ENCODE measurements around the gene RPS17.
"Not testable (repeated sequence)": the region's sequence is repeated elsewhere in the genome, so short reads cannot be mapped to it uniquely, and the experiment has no call there.

Gene RPS17

DNA sequence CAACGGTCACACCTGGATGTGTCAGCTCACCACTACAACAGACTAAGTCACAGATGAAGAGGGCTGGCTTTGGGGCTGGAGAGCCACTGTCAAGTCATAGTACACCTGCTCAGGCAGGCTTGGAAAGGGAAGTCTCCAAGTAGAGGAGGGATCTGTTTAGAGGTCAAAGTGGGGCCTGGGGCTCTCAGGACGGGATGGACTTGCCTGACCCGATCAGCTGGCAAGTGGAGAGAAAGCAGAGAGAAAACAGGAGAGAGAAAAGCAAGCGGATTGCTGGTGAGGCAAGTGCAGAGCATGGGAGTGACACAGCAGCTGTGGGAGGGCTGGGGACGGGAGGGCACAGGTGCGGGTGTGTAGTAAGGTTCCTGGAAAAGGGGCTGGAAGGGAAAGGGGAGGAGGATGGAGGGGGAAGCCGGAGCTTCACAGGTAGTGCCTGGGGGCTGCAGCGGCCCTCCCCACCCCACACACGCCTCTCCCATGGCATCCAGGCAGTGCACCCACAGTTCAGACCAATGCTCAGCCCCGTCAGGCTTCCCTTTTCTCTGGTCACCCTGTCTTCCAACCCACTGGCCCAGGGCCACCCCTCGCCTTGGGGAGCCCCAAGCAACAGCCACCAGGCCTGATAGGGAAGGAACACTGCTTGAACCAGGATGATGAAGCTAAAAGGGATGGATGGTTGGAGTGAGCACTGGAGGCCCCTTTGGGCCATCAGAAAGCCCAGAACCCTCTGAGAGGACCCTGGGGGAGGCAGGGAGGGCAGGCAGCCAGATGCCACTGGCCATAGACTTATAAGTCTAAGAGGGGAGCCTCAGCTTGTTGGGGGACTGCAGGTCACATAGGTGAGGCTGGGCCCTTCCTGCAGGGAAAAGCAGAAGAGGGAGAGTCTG, 8.5 kb downstream of the RPS17 start:
- in situ Hi-C loops (cut with HindIII; ENCODE audit: low pct_ligation_motif_present, low pct_unique_long_range_greater_than_20kb, low sequenced_read_pairs), result no loop called here
- DNase-seq, result no peak

GRCh38 chr15:82530606-82531379, 9.5 kb downstream of the RPS17 start:
- in situ Hi-C loops (cut with HindIII; ENCODE audit: low pct_ligation_motif_present, low pct_unique_long_range_greater_than_20kb, low sequenced_read_pairs), result no loop called here
- DNase-seq, result peak; percentile 62

DNA sequence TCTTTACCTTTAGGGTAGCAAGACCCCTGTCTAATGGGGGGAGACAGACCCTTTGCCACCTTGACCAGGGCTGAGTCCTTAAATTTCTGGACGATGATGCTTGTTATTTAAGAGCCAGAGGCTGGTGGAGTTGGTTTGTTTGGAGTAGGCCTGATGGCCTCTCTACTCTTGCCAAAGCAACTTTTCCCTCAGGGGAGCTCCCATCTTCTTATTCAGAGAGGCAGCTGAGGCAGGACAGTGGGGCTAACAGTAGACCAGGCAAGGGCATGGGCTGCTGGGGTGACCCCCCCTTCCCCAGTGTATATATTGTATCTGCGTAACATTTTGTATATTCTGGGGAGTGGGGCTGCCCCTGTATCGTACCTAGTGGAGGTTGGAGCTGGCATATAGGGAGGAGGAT, 10.3 kb downstream of the RPS17 start:
- in situ Hi-C loops (cut with HindIII; ENCODE audit: low pct_ligation_motif_present, low pct_unique_long_range_greater_than_20kb, low sequenced_read_pairs), result no loop called here

DNA sequence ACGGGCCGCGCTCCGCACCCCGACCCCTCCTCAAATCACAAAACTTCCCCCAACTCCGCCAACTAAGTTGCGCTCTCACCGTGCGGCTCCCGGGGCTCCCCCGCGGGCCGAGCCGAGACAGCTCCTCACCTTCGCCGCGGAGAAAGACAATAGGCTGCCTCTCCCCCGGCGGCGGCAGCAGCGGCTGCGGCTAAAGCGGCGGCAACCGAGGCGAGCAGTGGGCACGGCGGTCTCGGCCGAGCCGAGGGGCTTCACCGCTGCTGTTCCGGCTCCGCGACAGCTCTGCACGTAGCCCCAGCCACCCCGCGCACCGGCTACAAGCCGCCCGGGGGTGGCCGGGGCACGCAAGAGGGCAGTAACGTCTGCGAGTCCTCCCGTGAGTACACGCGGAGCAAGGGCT, 26.7 kb downstream of the RPS17 start:
- in situ Hi-C loops (cut with HindIII; ENCODE audit: low pct_ligation_motif_present, low pct_unique_long_range_greater_than_20kb, low sequenced_read_pairs); DNase-seq: not testable (repeated sequence)

More for the DNA sequence above, 10.3 kb downstream of the RPS17 start:
- DNase-seq, result no peak

GRCh38 chr15:82507693-82508092, 32.6 kb downstream of the RPS17 start:
- DNase-seq, result not testable (repeated sequence)

DNA sequence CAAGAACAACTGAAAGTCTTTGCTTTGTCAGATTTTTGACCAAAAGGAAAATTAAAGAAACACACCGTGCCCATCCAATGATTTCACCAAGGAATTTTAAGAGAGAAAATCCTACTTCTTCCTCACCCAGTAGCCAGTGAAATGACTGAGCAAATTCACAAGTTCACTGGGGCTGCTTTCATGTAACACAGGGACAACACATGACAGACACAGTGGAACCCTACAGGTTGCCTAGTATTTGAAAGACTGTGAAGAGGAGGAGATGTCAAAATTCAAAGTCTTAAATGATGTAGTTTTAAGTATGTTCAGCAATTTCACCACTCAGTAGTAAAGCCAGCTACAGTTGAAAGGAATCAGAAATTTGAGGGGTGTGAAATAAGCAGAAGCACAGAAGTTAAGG, 33.2 kb downstream of the RPS17 start:
- in situ Hi-C loops (cut with HindIII; ENCODE audit: low pct_ligation_motif_present, low pct_unique_long_range_greater_than_20kb, low sequenced_read_pairs), result not testable (repeated sequence)

More at GRCh38 chr15:82507693-82508092, 32.6 kb downstream of the RPS17 start:
- in situ Hi-C loops (cut with HindIII; ENCODE audit: low pct_ligation_motif_present, low pct_unique_long_range_greater_than_20kb, low sequenced_read_pairs), result not testable (repeated sequence)

GRCh38 chr15:82505842-82506241, 34.4 kb downstream of the RPS17 start:
- DNase-seq; in situ Hi-C loops (cut with HindIII; ENCODE audit: low pct_ligation_motif_present, low pct_unique_long_range_greater_than_20kb, low sequenced_read_pairs): not testable (repeated sequence)

More for the DNA sequence above, 33.2 kb downstream of the RPS17 start:
- DNase-seq, result not testable (repeated sequence)

DNA sequence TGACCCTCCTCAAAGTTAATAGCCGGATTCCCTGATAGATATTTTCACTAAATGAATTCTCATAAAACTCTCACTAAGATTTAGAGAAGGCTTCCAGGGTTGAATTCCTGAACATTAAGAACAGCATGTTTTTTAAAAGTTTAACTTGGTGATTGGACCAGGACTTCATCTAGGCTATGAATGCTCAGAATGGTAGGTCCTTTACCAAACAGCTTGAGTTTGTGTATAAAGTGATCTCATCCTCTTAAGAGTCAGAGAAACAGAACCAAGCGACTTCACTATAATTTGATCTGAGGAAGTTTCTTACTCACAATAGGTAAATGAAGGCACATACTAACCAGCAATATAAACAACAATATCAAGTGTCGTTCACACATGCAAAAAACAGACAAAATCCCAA, 36.2 kb downstream of the RPS17 start:
- in situ Hi-C loops (cut with HindIII; ENCODE audit: low pct_ligation_motif_present, low pct_unique_long_range_greater_than_20kb, low sequenced_read_pairs); DNase-seq: not testable (repeated sequence)

DNA sequence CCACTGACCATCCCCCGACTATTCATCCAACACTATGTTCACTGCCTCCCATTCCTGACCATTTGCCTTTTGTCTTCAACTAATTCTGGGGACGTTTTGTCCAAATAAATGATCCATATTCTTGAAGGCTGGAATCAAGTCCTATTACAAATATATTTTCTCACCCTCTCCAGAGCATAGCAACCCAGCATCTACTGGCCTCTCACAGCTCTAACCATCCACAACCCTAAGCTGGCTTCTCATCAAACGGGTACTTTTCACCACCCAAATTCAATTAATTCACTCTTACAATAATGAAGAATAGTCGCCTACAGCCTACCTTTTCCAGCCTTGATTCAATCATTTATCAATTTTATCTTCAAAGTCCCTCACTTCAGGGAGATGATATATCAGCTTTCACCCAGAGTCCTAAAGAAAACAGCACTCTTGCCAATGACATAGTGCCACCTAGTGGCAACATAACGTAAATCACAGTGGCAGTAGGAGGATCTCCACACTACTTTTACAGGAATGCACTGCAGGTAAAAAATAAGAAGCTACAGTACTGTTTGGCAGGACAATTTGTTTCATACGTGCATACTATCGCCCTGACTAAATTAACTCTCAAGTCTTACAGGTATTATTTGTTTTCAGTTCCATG, 37.4 kb downstream of the RPS17 start:
- DNase-seq; in situ Hi-C loops (cut with HindIII; ENCODE audit: low pct_ligation_motif_present, low pct_unique_long_range_greater_than_20kb, low sequenced_read_pairs): not testable (repeated sequence)

DNA sequence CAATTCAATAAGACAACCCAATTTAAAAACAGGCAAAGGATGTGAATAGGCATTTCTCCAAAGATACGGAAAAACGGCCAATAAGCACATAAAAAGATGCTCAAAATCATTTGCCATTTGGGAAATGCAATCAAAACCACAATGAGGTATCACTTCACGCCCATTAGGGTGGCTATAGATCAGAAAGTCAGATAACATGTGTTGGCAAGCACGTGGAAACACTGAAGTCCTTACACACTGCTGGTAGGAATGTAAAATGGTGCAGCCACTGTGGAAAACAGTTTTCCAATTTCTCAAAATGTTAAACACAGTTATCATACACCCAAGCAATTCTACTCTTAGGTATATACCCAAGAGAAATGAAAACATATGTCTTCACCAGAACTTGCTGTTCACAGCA, 39.5 kb downstream of the RPS17 start:
- in situ Hi-C loops (cut with HindIII; ENCODE audit: low pct_ligation_motif_present, low pct_unique_long_range_greater_than_20kb, low sequenced_read_pairs); DNase-seq: not testable (repeated sequence)

DNA sequence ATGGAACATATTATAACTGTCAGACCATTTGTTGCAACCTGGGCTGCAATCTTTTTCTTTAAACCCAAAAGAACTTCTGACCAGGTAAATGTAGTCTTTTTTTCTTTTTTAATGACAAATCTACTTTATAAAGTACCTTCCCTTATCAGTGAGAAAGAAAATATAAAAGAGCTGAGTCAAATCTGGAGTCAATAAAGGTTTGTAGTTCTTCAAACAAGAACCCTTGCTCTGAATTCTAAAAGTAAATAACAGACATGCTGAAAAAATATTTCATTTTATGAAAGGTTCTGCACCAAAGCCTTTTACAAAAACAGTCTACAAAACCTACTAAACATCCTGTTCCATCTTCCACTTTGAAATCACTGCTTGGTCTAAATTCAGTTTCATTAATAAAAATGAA, 42.3 kb downstream of the RPS17 start:
- DNase-seq; in situ Hi-C loops (cut with HindIII; ENCODE audit: low pct_ligation_motif_present, low pct_unique_long_range_greater_than_20kb, low sequenced_read_pairs): not testable (repeated sequence)

DNA sequence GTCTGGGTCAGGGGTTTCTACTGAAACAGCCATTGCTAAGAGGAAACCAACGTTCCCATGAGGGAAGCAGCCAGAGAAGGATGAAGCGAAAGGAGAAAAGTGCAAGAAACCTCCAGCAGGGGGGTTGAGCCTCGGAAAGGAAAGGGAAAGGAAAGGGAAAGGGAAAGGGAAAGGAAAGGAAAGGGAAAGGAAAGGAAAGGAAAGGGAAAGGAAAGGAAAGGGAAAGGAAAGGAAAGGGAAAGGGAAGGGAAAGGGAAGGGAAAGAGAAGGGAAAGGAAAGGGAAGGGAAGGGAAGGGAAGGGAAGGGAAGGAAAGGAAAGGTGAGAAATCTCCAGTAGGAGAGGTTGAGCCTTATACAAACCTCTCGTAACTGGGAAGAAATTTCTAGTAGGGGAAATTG, 52.0 kb downstream of the RPS17 start:
- in situ Hi-C loops (cut with HindIII; ENCODE audit: low pct_ligation_motif_present, low pct_unique_long_range_greater_than_20kb, low sequenced_read_pairs), result not testable (repeated sequence)

DNA sequence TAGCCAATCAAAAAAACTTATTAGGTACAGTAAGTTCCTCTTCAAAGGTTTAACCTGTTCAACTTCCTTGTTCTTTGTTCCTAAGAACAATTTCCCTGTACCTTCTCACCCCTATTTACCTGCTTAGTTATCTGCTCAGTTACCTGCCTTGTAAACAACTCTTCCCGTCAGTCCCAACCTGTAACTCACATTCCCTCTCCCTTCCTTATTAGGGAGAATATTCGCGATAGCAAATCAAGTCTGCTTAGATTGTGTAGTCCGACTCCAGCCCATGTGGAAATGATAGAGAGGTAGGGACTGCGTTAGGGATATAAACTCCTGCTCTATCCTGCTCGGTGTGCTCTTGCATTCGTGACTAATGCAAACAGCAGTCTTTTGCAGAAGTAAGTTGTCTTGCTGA, 53.2 kb downstream of the RPS17 start:
- in situ Hi-C loops (cut with HindIII; ENCODE audit: low pct_ligation_motif_present, low pct_unique_long_range_greater_than_20kb, low sequenced_read_pairs); DNase-seq: not testable (repeated sequence)

More for the DNA sequence above, 52.0 kb downstream of the RPS17 start:
- DNase-seq, result not testable (repeated sequence)
